Lung (tissue), 12 donors: ENCODE measurements around the gene OSM. TPM values are rescaled to one million over a fixed set of nuclear protein-coding genes. Genes with fewer than 3 reads are reported as not detected.

Experiments used
- ATAC-seq: fragments of 200-7000 bp; cut with Tn5 transposase; one replicate; pipeline ENCODE4 v1.9.1; 2020; ENCODE audit warnings: moderate number of reproducible peaks; ENCODE audit not compliant: insufficient read depth, low FRiP score
- DNase-seq, 3 donors: peaks; one replicate each; pipeline ENCODE4 v3.0.0-alpha.2; 2013 to 2017
- H3K27ac ChIP-seq, 2 donors: one replicate each; pipeline ENCODE4 v1.5.1; 2013; ENCODE audit warnings: mild to moderate bottlenecking in 2 of 2, moderate library complexity in 2 of 2, control low read depth in 1 of 2, inconsistent platforms in 1 of 2, low read depth in 1 of 2, low read length in 1 of 2
- H3K27me3 ChIP-seq, 3 donors: one replicate each; pipeline ENCODE4 v1.5.1; 2013; ENCODE audit warnings: low read length in 2 of 3; ENCODE audit not compliant: control insufficient read depth in 3 of 3, insufficient read depth in 3 of 3
- H3K36me3 ChIP-seq, 4 donors: one replicate each; pipeline ENCODE4 v1.5.1; 2013; ENCODE audit warnings: low read length in 4 of 4, mild to moderate bottlenecking in 1 of 4, moderate library complexity in 1 of 4; ENCODE audit not compliant: control insufficient read depth in 4 of 4, insufficient read depth in 4 of 4
- H3K4me1 ChIP-seq, 5 donors: one replicate each; pipeline ENCODE4 v1.5.1; 2013; ENCODE audit warnings: low read length in 5 of 5, mild to moderate bottlenecking in 2 of 5, moderate library complexity in 1 of 5; ENCODE audit not compliant: control insufficient read depth in 5 of 5, insufficient read depth in 5 of 5
- H3K4me3 ChIP-seq: one replicate; pipeline ENCODE4 v1.5.1; 2013; ENCODE audit warnings: mild to moderate bottlenecking, control low read depth, moderate library complexity
- H3K9ac ChIP-seq, 2 donors: one replicate each; pipeline ENCODE4 v1.5.1; 2013; ENCODE audit warnings: low read length in 2 of 2, control low read depth in 1 of 2; ENCODE audit not compliant: insufficient read depth in 1 of 2
- H3K9me3 ChIP-seq, 4 donors: one replicate each; pipeline ENCODE4 v1.5.1; 2013; ENCODE audit warnings: low read length in 3 of 4, mild to moderate bottlenecking in 1 of 4, moderate library complexity in 1 of 4; ENCODE audit not compliant: control insufficient read depth in 4 of 4, insufficient read depth in 3 of 4
- WGBS, 2 donors: extraction: QIAGEN DNeasy Blood & Tissue Kit; methylation state at CpG; one replicate each; pipeline ENCODE4 v1.1.7; 2013; 5-methylcytosine and 5-hydroxymethylcytosine counted together
- polyA plus RNA-seq, 2 donors: library from polyadenylated mRNA; stranded (reverse); fragments of 200-250 nt; gene quantifications; one replicate each; pipeline ENCODE4 v1.2.1, GENCODE V29; 2013
- total RNA-seq, 2 donors: library from RNA; depleted of rRNA in 1 of 2; stranded (reverse); fragments of >200 nt in 1 of 2; gene quantifications; one replicate each; pipeline ENCODE4 v1.2.1, GENCODE V29; 2014 to 2021
- TF ChIP-seq, protein P1 (sequence below): IDR thresholded peaks from 2 replicates; pipeline ENCODE4 v1.5.1; 2012; ENCODE audit warnings: mild to moderate bottlenecking; ENCODE audit errors: control extremely low read depth, extremely low read depth
- donor health status: control.
- donor health status: control.
- donor health status: Bipolar disorder and iron deficiency.
- donor health status: healthy.
- donor health status: DM: yes; HTN: yes; CAD: no.

OSM gene
- total and polyA plus RNA-seq, 4 donors, result 0.57 to 33.2 (median 2.5) TPM

DNA sequence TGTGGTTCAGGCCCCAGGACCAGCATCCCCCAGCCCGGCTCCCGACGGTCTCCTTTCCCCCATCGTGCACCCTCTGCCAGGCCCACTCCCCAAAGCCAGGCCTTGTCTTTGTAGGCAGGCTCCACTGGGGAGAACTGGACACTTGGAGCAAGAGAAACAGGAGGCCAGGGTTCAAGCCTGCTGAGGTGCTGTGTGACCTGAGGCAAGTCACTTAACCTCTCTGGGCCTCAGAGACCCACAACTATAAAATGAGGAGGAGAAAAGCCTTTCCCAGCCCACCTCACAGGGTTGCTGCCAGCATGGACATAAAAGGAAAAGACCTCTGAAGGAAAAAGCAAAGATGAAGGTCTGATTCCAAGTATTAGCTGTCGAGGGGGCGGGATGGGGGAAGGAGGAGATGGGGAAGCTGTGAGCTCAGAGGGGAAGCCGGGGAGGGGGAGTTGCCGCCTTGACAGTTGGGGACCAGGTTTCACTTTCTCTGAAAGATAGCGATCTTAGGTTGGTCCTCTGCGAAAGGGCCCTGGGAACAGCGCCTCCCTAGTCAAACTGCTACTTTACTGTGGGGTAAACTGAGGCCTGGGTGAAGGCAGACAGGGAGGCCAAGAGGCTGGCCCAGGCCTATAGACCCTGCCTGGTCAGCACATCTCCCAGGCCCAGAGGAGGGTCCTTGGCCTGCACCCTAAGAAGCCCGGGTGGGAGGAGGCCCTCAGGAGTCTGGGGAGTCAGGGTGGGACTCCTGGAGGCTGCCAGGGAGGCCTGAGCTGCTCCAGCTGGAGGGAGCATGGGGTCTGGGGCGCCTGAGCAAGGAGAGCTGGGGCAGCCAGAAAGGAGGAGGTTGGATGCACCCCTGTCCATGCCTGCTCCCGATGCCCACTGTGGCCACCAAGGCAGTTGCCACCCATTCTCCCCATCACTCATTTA, 991 bp upstream of the OSM start:
- Histone ChIP-seq H3K9ac (no peak overlapping the region), H3K9me3 (no peaks in the 10 kb centered on the region), H3K27ac (peak overlapping the region in 1 of 2 donors; percentile 2), H3K4me3 (no peak overlapping the region), H3K4me1 (peaks cover 0 to 2% (median 0%) of the 10 kb centered on the region in 5 donors), H3K36me3 (no peaks in the 10 kb centered on the region), H3K27me3 (no peaks in the 10 kb centered on the region)
- ATAC-seq (no peak), DNase-seq (no peak)
- TF ChIP-seq, protein P1, sequence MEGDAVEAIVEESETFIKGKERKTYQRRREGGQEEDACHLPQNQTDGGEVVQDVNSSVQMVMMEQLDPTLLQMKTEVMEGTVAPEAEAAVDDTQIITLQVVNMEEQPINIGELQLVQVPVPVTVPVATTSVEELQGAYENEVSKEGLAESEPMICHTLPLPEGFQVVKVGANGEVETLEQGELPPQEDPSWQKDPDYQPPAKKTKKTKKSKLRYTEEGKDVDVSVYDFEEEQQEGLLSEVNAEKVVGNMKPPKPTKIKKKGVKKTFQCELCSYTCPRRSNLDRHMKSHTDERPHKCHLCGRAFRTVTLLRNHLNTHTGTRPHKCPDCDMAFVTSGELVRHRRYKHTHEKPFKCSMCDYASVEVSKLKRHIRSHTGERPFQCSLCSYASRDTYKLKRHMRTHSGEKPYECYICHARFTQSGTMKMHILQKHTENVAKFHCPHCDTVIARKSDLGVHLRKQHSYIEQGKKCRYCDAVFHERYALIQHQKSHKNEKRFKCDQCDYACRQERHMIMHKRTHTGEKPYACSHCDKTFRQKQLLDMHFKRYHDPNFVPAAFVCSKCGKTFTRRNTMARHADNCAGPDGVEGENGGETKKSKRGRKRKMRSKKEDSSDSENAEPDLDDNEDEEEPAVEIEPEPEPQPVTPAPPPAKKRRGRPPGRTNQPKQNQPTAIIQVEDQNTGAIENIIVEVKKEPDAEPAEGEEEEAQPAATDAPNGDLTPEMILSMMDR, result no peak
- WGBS, 2 donors, result 38 to 57% methylated on average over 14 of the region's 14 CpGs

- Histone ChIP-seq H3K4me3 (no peak overlapping the region), H3K27me3 (no peaks in the 10 kb centered on the region), H3K9ac (no peak overlapping the region), H3K9me3 (no peaks in the 10 kb centered on the region), H3K4me1 (peaks cover 0 to 2% (median 0%) of the 10 kb centered on the region in 5 donors), H3K36me3 (no peaks in the 10 kb centered on the region), H3K27ac (peak overlapping the region in 1 of 2 donors; percentile 76)
- DNase-seq, result no peak
- WGBS, 2 donors, result 37 to 59% methylated on average over 24 of the region's 24 CpGs
- TF ChIP-seq, protein P1, result no peak
- no peak for ATAC-seq
These were observed 717 bp downstream of the OSM start for GRCh38 chr22:30265823-30266444.

DNA sequence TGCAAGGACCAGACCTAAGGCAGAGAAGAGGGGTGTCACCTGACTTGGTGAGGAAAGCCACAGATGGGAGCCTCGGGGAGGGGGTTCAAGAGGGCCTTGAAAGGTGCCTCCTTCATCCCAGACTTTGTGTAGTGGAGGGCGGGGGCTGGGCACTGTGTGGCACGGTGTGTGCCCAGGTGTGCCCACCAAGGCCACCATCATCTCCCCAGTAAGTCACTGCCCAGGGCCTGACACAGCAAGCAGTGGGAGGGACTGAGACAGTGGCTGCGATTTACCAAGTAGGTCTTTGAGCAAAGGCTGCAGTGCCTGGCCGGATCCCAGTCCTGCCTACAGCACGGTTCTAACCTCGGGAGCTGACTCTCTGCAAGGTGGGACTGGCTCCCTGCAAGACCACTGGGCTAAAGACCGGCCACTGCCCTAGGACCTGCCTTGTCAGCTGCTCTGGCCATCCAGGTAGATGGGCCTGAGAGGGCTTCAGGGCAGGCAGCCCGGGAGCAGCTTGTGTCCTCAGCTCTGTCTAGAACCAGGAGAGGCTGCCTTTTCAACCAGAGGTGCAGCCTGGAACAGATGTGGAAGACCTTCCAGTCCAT, 1.4 kb downstream of the OSM start:
- H3K36me3 ChIP-seq, result no peaks in the 10 kb centered on the region
- H3K27ac ChIP-seq, result peak overlapping the region in 1 of 2 donors; percentile 76
- no peak for DNase-seq
- WGBS, 2 donors, result 82% methylated on average over 9 of the region's 9 CpGs
- H3K27me3 ChIP-seq, result no peaks in the 10 kb centered on the region
- no peak overlapping the region for H3K9ac ChIP-seq
- no peak overlapping the region for H3K4me3 ChIP-seq
- peaks cover 0 to 2% (median 0%) of the 10 kb centered on the region in 5 donors for H3K4me1 ChIP-seq
- H3K9me3 ChIP-seq, result no peaks in the 10 kb centered on the region
- no peak for ATAC-seq
- TF ChIP-seq, protein P1, result no peak
